ENCODE measurements around the gene SLC25A33.
A peak's percentile ranks its signal among the peaks of the same experiment; 100 is the strongest.
"Not testable (repeated sequence)": the region's sequence is repeated elsewhere in the genome, so short reads cannot be mapped to it uniquely, and the experiment has no call there.

The SLC25A33 gene

GRCh38 chr1:9539829-9540550, 725 bp downstream of the SLC25A33 start:
- DNase-seq (ENCODE audit: low spot score) = peak; percentile 43

- DNase-seq (ENCODE audit: low spot score) = no peak
Measured at GRCh38 chr1:9542430-9542829, 3.2 kb downstream of the SLC25A33 start.

- no peak for DNase-seq (ENCODE audit: low spot score)
Measured at GRCh38 chr1:9544926-9545325, 5.7 kb downstream of the SLC25A33 start.

GRCh38 chr1:9549955-9550546, 10.8 kb downstream of the SLC25A33 start:
- no peak for DNase-seq (ENCODE audit: low spot score)

GRCh38 chr1:9551984-9552383, 12.7 kb downstream of the SLC25A33 start:
- no peak for DNase-seq (ENCODE audit: low spot score)

- no peak for DNase-seq (ENCODE audit: low spot score)
Measured at GRCh38 chr1:9553736-9554144, 14.5 kb downstream of the SLC25A33 start.

GRCh38 chr1:9555942-9556341, 16.7 kb downstream of the SLC25A33 start:
- DNase-seq (ENCODE audit: low spot score) = no peak

- DNase-seq (ENCODE audit: low spot score) = no peak
Measured at GRCh38 chr1:9557624-9558023, 18.4 kb downstream of the SLC25A33 start.

- DNase-seq (ENCODE audit: low spot score) = no peak
Measured at GRCh38 chr1:9558271-9558945, 19.1 kb downstream of the SLC25A33 start.

GRCh38 chr1:9558946-9559545, 19.8 kb downstream of the SLC25A33 start:
- DNase-seq (ENCODE audit: low spot score) = no peak

- DNase-seq (ENCODE audit: low spot score) = no peak
Measured at GRCh38 chr1:9559673-9560072, 20.4 kb downstream of the SLC25A33 start.

GRCh38 chr1:9560090-9560489, 20.8 kb downstream of the SLC25A33 start:
- not testable (repeated sequence) for DNase-seq (ENCODE audit: low spot score)

- peak; percentile 39 for DNase-seq (ENCODE audit: low spot score)
Measured at GRCh38 chr1:9561429-9561828, 22.2 kb downstream of the SLC25A33 start.

- DNase-seq (ENCODE audit: low spot score) = no peak
Measured at GRCh38 chr1:9569267-9569666, 30.0 kb downstream of the SLC25A33 start.

GRCh38 chr1:9570886-9571529, 31.7 kb downstream of the SLC25A33 start:
- not testable (repeated sequence) for DNase-seq (ENCODE audit: low spot score)

GRCh38 chr1:9573723-9574122, 34.5 kb downstream of the SLC25A33 start:
- no peak for DNase-seq (ENCODE audit: low spot score)

- no peak for DNase-seq (ENCODE audit: low spot score)
Measured at GRCh38 chr1:9575486-9575885, 36.2 kb downstream of the SLC25A33 start.

GRCh38 chr1:9576903-9577302, 37.6 kb downstream of the SLC25A33 start:
- no peak for DNase-seq (ENCODE audit: low spot score)

GRCh38 chr1:9577423-9577822, 38.2 kb downstream of the SLC25A33 start:
- DNase-seq (ENCODE audit: low spot score) = no peak

GRCh38 chr1:9580942-9581341, 41.7 kb downstream of the SLC25A33 start:
- DNase-seq (ENCODE audit: low spot score) = no peak

GRCh38 chr1:9586147-9586766, 47.0 kb downstream of the SLC25A33 start:
- no peak for DNase-seq (ENCODE audit: low spot score)
